Heart right ventricle (tissue), 16 donors: ENCODE results near the gene IFI30. TPM values are rescaled to one million over a fixed set of nuclear protein-coding genes. Genes with fewer than 3 reads are reported as not detected.

ENCODE experiments used
- ATAC-seq, 8 donors: fragments of 200-7000 bp; cut with Tn5 transposase; one replicate each; pipeline ENCODE4 v1.9.1; 2020; ENCODE audit warnings: mild to moderate bottlenecking in 8 of 8, moderate library complexity in 8 of 8, moderate number of reproducible peaks in 1 of 8
- DNase-seq, 2 donors: peaks; one replicate each; pipeline ENCODE4 v3.0.0-alpha.2; 2020
- H3K27ac ChIP-seq, 10 donors: fragments of 200-600 bp; sonication (generic) in 2 of 10; one replicate each; pipeline versions ENCODE4 v1.5.0 to v1.8.0; 2020 to 2022; ENCODE audit warnings: mild to moderate bottlenecking in 3 of 10
- H3K27me3 ChIP-seq, 7 donors: fragments of 200-600 bp; one replicate each; pipeline ENCODE4 v1.8.0; 2021 to 2022; ENCODE audit warnings: mild to moderate bottlenecking in 2 of 7
- H3K36me3 ChIP-seq, 9 donors: fragments of 200-600 bp; sonication (generic) in 1 of 9; one replicate each; pipeline versions ENCODE4 v1.5.0 to v1.8.0; 2020 to 2022; ENCODE audit warnings: mild to moderate bottlenecking in 2 of 9
- H3K4me1 ChIP-seq, 9 donors: fragments of 200-600 bp; sonication (generic) in 1 of 9; one replicate each; pipeline versions ENCODE4 v1.5.0 to v1.8.0; 2020 to 2022; ENCODE audit warnings: mild to moderate bottlenecking in 4 of 9
- H3K4me3 ChIP-seq, 10 donors: fragments of 200-600 bp; sonication (generic) in 2 of 10; one replicate each; pipeline versions ENCODE4 v1.5.0 to v1.8.0; 2020 to 2022; ENCODE audit warnings: mild to moderate bottlenecking in 7 of 10, moderate library complexity in 2 of 10
- H3K9me3 ChIP-seq, 11 donors: fragments of 200-600 bp in 10 of 11; sonication (generic) in 2 of 11; one replicate each; pipeline versions ENCODE4 v1.5.0 to v1.8.0; 2013 to 2022; ENCODE audit warnings: mild to moderate bottlenecking in 2 of 11, control low read depth in 1 of 11, moderate library complexity in 1 of 11
- WGBS, 2 donors: extraction: QIAGEN DNeasy Blood & Tissue Kit; methylation state at CpG; one replicate each; pipeline ENCODE4 v1.1.7; 2013; ENCODE audit warnings: inconsistent platforms in 1 of 2; 5-methylcytosine and 5-hydroxymethylcytosine counted together
- intact Hi-C, 10 donors: fragments of 100-400 bp; cut with DNase I; formaldehyde crosslinking; loops; one replicate each; pipeline versions ENCODE4 v1.11.1 to v1.14.2; 2022
- polyA plus RNA-seq, 2 donors: library from polyadenylated mRNA; stranded (reverse); fragments of 200-250 nt; gene quantifications; one replicate each; pipeline ENCODE4 v1.2.3, GENCODE V29; 2013
- total RNA-seq, 10 donors: library from RNA; stranded (reverse); fragmentation: NEBNext Ultra II Directional in 3 of 10; extraction: Animal tissue kit (Norgen Biotek cat#: 25700) in 3 of 10; gene quantifications; one replicate each; pipeline versions ENCODE4 v1.2.1 to v1.2.4, GENCODE V29; 2021 to 2023
- TF ChIP-seq, protein P1 (sequence below), 9 donors: fragments of 200-600 bp; sonication (generic) in 2 of 9; IDR thresholded peaks; one replicate each; pipeline versions ENCODE4 v1.5.0 to v1.8.0; 2021 to 2022; ENCODE audit warnings: antibody characterized with exemption in 9 of 9, mild to moderate bottlenecking in 5 of 9, moderate library complexity in 1 of 9
- donor health status: Arrhythmogenic right ventricular cardiomyopathy.
- donor health status: ischemic (EF 13 %, LVEDD 7.1; RV severe dilation, severe dysfunction).
- donor health status: healthy with polysubstance abuse.
- donor health status: DM: no; HTN: yes; CAD: no.
- donor health status: DM: no; HTN: no; CAD: no.
- donor health status: ischemic (EF 25% LVEDD 6.9; RV normal size, moderate dysfunction).
- donor health status: ischemic (EF 25% LVEDD 5.7; RV mildly dilated, moderate dysfunction).
- donor health status: healthy.
- donor health status: DM: yes; HTN: yes; CAD: no.
- donor health status: Ischemic cardiomyopathy.
- donor health status: ischemic (EF 35%, LVEDD 5.7; RV mildly dilated, moderate dysfunction).
- donor health status: nonischemic (EF 11% LVEDD 7.7; RV severe dilation, severe dysfunction).
- donor health status: DM: yes; HTN: yes; CAD: no.
- donor health status: PGD.
- donor health status: ischemic (EF 29% LVEDD 5.4; RV normal size, mild dysfunction).
- donor health status: nonischemic (EF 23%, LVEDD 6.1; RV moderate dilation, normal function).

IFI30 gene
- total and polyA plus RNA-seq, 12 donors: 6.5 to 241 (median 11.9) TPM

DNA sequence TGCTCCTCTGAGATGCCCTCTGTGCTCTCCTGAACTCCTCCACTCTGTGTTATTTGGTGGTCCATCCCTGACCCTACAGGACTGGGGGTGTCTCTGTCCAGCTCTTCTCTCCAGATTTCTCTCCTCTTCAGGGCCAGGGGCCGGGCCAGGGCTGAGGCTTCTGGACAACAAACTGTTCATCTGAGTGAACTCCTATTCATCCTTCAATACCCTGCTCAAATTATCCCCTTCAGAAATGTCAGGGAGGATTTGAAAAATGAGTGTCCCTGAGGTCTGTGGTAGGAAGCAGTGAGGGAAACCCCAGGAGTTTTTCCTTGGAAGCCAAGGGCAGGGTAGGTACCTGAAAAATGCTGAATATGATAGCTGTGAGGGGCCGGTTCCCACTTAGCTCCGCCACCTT is 45.0 kb downstream of the IFI30 start:
- intact Hi-C loops: no loop called here
- no peaks in the 10 kb centered on the region for H3K9me3 ChIP-seq
- H3K4me3 ChIP-seq: no peak overlapping the region
- no peak for ATAC-seq
- TF ChIP-seq, protein P1, sequence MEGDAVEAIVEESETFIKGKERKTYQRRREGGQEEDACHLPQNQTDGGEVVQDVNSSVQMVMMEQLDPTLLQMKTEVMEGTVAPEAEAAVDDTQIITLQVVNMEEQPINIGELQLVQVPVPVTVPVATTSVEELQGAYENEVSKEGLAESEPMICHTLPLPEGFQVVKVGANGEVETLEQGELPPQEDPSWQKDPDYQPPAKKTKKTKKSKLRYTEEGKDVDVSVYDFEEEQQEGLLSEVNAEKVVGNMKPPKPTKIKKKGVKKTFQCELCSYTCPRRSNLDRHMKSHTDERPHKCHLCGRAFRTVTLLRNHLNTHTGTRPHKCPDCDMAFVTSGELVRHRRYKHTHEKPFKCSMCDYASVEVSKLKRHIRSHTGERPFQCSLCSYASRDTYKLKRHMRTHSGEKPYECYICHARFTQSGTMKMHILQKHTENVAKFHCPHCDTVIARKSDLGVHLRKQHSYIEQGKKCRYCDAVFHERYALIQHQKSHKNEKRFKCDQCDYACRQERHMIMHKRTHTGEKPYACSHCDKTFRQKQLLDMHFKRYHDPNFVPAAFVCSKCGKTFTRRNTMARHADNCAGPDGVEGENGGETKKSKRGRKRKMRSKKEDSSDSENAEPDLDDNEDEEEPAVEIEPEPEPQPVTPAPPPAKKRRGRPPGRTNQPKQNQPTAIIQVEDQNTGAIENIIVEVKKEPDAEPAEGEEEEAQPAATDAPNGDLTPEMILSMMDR (IDR thresholded peaks at IDR 0.05): no peak
- peaks cover 0 to 26% (median 20%) of the 10 kb centered on the region in 7 donors for H3K27me3 ChIP-seq
- H3K4me1 ChIP-seq: peaks cover 0 to 3% (median 0%) of the 10 kb centered on the region in 9 donors
- no peaks in the 10 kb centered on the region for H3K36me3 ChIP-seq
- DNase-seq: no peak
- WGBS, 2 donors: 87% methylated on average over 3 of the region's 3 CpGs
- H3K27ac ChIP-seq: no peak overlapping the region

DNA sequence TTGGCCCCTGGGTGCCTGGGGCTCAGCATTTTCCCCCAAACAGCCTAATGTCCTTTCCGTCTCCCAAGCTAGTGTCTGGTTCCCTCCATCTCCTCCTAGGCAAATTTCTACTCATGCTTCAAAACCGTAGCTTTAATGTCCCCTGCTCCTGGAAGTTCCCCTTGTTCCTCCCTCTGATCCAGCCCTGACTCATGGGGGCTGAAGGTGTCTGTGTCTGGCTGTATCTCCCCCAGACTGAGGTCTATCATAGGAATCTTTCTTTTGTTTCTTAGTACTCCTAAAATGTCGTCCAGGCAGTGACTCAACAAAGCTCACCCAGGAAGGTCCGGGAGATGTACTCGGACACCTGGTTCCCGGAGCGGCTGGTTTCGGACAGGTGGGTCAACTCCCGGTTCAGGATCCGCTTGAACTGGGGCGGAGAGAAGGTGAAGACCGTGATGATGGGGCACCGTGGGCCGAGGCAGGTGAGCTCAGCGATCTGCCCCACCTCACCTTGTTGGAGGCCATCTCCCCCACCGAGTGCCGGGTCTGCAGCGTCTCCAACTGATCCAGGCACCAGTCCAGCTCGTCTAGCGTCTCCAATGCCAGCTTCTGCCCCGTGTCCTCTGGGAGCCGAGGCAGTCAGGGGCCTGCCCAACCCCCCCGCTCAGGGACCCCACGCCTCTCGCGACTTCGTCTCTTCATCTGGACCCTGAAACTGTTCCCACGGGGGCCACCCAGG is 46.5 kb downstream of the IFI30 start:
- peaks cover 4 to 31% (median 25%) of the 10 kb centered on the region in 7 donors for H3K27me3 ChIP-seq
- H3K36me3 ChIP-seq: no peaks in the 10 kb centered on the region
- ATAC-seq (no peak), DNase-seq (no peak)
- H3K4me3 ChIP-seq: no peak overlapping the region
- peaks cover 4 to 14% (median 10%) of the 10 kb centered on the region in 9 donors for H3K4me1 ChIP-seq
- H3K27ac ChIP-seq: no peak overlapping the region
- intact Hi-C loops: no loop called here
- TF ChIP-seq, protein P1 (IDR thresholded peaks at IDR 0.05): no peak
- no peaks in the 10 kb centered on the region for H3K9me3 ChIP-seq
- 63 to 66% methylated on average over 28 of the region's 28 CpGs for WGBS, 2 donors

DNA sequence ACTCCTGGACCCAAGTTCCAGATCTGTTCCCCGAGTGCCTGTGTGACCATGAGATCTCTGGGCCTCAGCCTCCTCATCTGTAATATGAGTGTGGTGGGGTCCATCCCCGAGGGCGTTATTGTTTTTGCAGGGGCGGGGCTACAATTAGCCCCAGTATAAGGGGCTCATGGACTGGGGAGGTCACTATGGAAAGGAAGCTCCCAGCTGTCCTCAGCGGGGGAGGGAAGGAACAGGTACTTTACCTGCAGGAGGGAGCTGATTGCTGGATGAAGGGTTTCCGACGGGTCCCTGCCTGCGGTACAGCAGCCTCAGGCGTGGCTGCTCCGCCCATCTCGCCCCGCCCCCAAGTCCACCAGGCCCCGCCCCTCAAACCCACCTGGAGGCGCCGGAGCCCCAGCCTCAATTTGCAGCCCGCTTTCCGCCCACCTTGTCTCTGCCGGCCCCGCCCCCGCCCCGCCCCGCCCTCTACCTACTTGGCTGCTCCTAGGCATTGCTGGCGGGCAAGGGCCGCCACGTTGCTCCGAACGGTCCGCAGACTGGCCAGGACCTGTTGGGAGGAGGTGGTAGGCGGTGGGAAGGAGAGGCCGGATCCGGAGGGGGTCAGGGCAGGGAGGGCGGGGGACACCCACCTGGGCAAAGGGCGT is 47.1 kb downstream of the IFI30 start:
- Histone ChIP-seq H3K27ac (no peak overlapping the region), H3K36me3 (no peaks in the 10 kb centered on the region), H3K27me3 (peaks cover 5 to 38% (median 32%) of the 10 kb centered on the region in 7 donors), H3K9me3 (no peaks in the 10 kb centered on the region), H3K4me3 (no peak overlapping the region), H3K4me1 (peaks cover 7 to 21% (median 17%) of the 10 kb centered on the region in 9 donors)
- no peak for DNase-seq
- TF ChIP-seq, protein P1 (IDR thresholded peaks at IDR 0.05): no peak
- WGBS, 2 donors: 10 to 13% methylated on average over 31 to 33 of the region's 33 CpGs
- ATAC-seq: no peak
- intact Hi-C loops: no loop called here

DNA sequence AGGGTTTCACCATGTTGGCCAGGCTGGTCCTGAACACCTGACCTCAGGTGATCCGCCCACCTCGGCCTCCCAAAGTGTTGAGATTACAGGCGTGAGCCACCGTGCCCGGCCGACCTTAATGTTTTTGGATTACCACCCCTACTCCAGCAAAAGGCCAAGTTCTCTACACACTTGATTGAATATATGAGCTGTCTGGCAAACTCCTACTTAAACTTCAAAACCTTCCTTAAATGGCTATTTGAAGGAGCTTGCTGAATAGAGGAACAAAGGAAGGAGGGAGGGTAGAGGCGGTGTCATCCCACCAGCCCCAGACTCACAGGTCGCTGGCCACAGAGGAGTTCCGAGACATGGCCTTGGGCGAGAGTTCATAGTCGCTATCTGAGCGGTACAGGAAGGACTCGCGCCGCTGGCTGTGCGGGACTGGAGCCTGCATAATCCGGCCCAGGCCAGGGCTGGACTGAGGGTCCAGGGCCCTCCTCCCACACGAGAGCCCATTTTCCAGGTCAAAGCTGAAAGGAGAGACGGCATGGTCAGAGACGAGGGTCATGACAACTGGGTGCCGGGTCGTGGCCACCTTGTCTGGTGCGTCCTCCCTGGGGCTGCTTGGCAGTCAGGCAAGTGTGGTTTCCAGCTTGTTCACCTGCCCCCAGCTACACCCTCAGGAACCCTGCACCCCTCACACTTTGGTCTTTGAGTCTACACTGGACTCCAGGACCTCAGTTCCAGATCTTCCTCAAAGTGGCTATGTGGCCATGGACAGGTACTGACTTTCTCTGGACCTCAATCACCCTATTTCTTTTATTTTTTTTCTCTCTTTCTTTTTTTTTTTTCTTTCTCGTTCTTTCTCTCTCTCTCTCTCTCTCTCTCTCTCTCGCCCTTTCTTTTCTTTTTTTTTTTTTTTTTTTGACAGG is 48.5 kb downstream of the IFI30 start:
- Histone ChIP-seq H3K4me1 (peaks cover 13 to 30% (median 25%) of the 10 kb centered on the region in 9 donors), H3K36me3 (no peaks in the 10 kb centered on the region), H3K27ac (no peak overlapping the region), H3K27me3 (peaks cover 6 to 51% (median 45%) of the 10 kb centered on the region in 7 donors), H3K4me3 (no peak overlapping the region), H3K9me3 (no peaks in the 10 kb centered on the region)
- no peak for ATAC-seq
- TF ChIP-seq, protein P1 (IDR thresholded peaks at IDR 0.05): no peak
- WGBS, 2 donors: 86% methylated on average over 25 of the region's 25 CpGs
- no peak for DNase-seq
- intact Hi-C loops: no loop called here
